Testis (tissue), 3 donors: ENCODE data around the gene LARP1B. TPM values are rescaled to one million over a fixed set of nuclear protein-coding genes. Genes with fewer than 3 reads are reported as not detected.
"Not testable (repeated sequence)": the region's sequence is repeated elsewhere in the genome, so short reads cannot be mapped to it uniquely, and the experiment has no call there.

Source experiments
- DNase-seq: peaks from one replicate; pipeline ENCODE4 v3.0.0-alpha.2; 2019
- H3K27ac ChIP-seq, 2 donors: fragments of 200-600 bp; sonication (generic); one replicate each; pipeline ENCODE4 v1.5.1; 2019
- H3K27me3 ChIP-seq: fragments of 200-600 bp; sonication (generic); one replicate; pipeline ENCODE4 v1.5.1; 2019
- H3K36me3 ChIP-seq: fragments of 200-600 bp; sonication (generic); one replicate; pipeline ENCODE4 v1.5.1; 2017; ENCODE audit warnings: low read depth; ENCODE audit errors: missing control alignments
- H3K4me1 ChIP-seq: fragments of 200-600 bp; sonication (generic); one replicate; pipeline ENCODE4 v1.5.1; 2019
- H3K4me3 ChIP-seq, 2 donors: fragments of 200-600 bp; sonication (generic); one replicate each; pipeline ENCODE4 v1.5.1; 2017 to 2019
- H3K9me3 ChIP-seq: fragments of 200-600 bp; sonication (generic); one replicate; pipeline ENCODE4 v1.5.1; 2017
- CTCF ChIP-seq, 3 experiments: fragments of 450-650 bp in 2 of 3; fragments of 200-600 bp in 1 of 3; sonication (generic) in 1 of 3; IDR thresholded peaks; one replicate each; pipeline ENCODE4 v1.5.1; 2016 to 2019; ENCODE audit warnings: antibody characterized with exemption in 3 of 3, mild to moderate bottlenecking in 2 of 3, moderate library complexity in 1 of 3
- POLR2A ChIP-seq: fragments of 450-650 bp; IDR thresholded peaks from one replicate; pipeline ENCODE4 v1.6.1; 2017; ENCODE audit warnings: antibody characterized with exemption, mild to moderate bottlenecking, moderate library complexity
- WGBS, 2 donors: methylation state at CpG; one replicate each; pipeline ENCODE4 v1.1.5; 2018; 5-methylcytosine and 5-hydroxymethylcytosine counted together
- intact Hi-C: fragments of 100-400 bp; cut with DNase I; formaldehyde crosslinking; loops from one replicate; pipeline ENCODE4 v1.15.1; 2023; ENCODE audit warnings: low total_unique reads
- polyA plus RNA-seq: library from polyadenylated mRNA; stranded (reverse); fragments of 350-450 nt; fragmentation: Illumina TruSeq; extraction: RNeasy Lipid Tissue Mini Kit (QIAGEN cat#74804); gene quantifications from one replicate; pipeline ENCODE4 v1.2.3, GENCODE V29; 2014; ENCODE audit warnings: low read depth, low replicate concordance; ENCODE audit not compliant: insufficient read depth
- total RNA-seq, 2 donors: library from RNA; depleted of rRNA; stranded (reverse); fragments of >200 nt; gene quantifications; one replicate each; pipeline ENCODE4 v1.2.3, GENCODE V29; 2016

Gene LARP1B
- total and polyA plus RNA-seq, 3 donors from 2014 or later, result 54.5 to 97.5 (median 86.1) TPM

DNA sequence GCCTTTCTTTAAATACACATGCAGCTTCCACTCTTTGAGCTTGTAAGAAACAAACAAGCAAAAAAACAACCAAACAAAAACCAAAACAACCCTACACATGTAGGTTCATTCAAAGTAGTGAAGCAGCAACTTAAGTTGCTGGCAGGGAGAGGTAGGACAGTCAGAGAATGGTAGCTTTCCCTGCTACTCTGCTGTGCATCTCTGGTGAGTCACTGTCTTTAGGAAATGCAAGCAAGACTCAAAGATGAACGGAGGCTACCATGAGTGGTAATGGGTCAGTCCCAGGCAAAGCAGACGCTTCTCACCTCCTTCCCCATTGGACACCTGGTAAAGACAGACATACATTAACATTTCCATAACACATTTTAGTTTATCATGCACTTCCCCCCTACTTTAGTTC lies 183.3 kb downstream of the LARP1B start:
- H3K27ac ChIP-seq, result no peak overlapping the region
- no peak overlapping the region for H3K4me3 ChIP-seq
- intact Hi-C loops, result no loop called here
- H3K36me3 ChIP-seq, result no peaks in the 10 kb centered on the region
- no peaks in the 10 kb centered on the region for H3K4me1 ChIP-seq
- no peaks in the 10 kb centered on the region for H3K27me3 ChIP-seq
- 86 to 87% methylated on average over 2 of the region's 2 CpGs for WGBS, 2 donors
- DNase-seq, result no peak
- H3K9me3 ChIP-seq, result no peaks in the 10 kb centered on the region
- TF ChIP-seq CTCF (IDR thresholded peaks at IDR 0.05) (no peak), POLR2A (no peak)

GRCh38 chr4:128245391-128245790 lies 184.3 kb downstream of the LARP1B start:
- intact Hi-C loops, H3K4me1 ChIP-seq, H3K9me3 ChIP-seq, DNase-seq, H3K27me3 ChIP-seq, H3K36me3 ChIP-seq, H3K27ac ChIP-seq, H3K4me3 ChIP-seq: not testable (repeated sequence)
- whole genome bisulfite sequencing, 2 donors, result 89 to 92% methylated on average over 5 of the region's 5 CpGs

GRCh38 chr4:128247906-128248305 lies 186.8 kb downstream of the LARP1B start:
- no peaks in the 10 kb centered on the region for H3K4me1 ChIP-seq
- H3K27me3 ChIP-seq, result no peaks in the 10 kb centered on the region
- no peaks in the 10 kb centered on the region for H3K9me3 ChIP-seq
- no peak for TF ChIP-seq CTCF (IDR thresholded peaks at IDR 0.05)
- no peak overlapping the region for H3K4me3 ChIP-seq
- no peak for DNase-seq
- H3K27ac ChIP-seq, result no peak overlapping the region
- no peaks in the 10 kb centered on the region for H3K36me3 ChIP-seq
- 90 to 98% methylated on average over 1 of the region's 1 CpG for WGBS, 2 donors
- intact Hi-C loops, result no loop called here

GRCh38 chr4:128249787-128250668 lies 188.9 kb downstream of the LARP1B start:
- intact Hi-C loops, result no loop called here
- Histone ChIP-seq H3K27ac (no peak overlapping the region), H3K4me1 (no peaks in the 10 kb centered on the region), H3K9me3 (no peaks in the 10 kb centered on the region), H3K36me3 (no peaks in the 10 kb centered on the region), H3K4me3 (no peak overlapping the region), H3K27me3 (no peaks in the 10 kb centered on the region)
- TF ChIP-seq POLR2A (no peak), CTCF (IDR thresholded peaks at IDR 0.05) (no peak)
- DNase-seq, result no peak
- 57 to 62% methylated on average over 4 of the region's 4 CpGs for WGBS, 2 donors

- intact Hi-C loops, result no loop called here
- no peaks in the 10 kb centered on the region for H3K4me1 ChIP-seq
- TF ChIP-seq CTCF (IDR thresholded peaks at IDR 0.05), result no peak
- no peak for TF ChIP-seq POLR2A
- no peaks in the 10 kb centered on the region for H3K9me3 ChIP-seq
- H3K27ac ChIP-seq, result no peak overlapping the region
- WGBS, 2 donors, result 90 to 91% methylated on average over 3 of the region's 3 CpGs
- DNase-seq, result no peak
- no peak overlapping the region for H3K4me3 ChIP-seq
- H3K36me3 ChIP-seq, result no peaks in the 10 kb centered on the region
- no peaks in the 10 kb centered on the region for H3K27me3 ChIP-seq
These were observed 194.8 kb downstream of the LARP1B start for GRCh38 chr4:128255906-128256305.
